Smooth muscle cell (in vitro differentiated cells): ENCODE measurements around the gene ATP13A5. TPM values are rescaled to one million over a fixed set of nuclear protein-coding genes. Genes with fewer than 3 reads are reported as not detected.

Experiments
- DNase-seq: peaks from one replicate; lab custom pipeline; 2025; ENCODE audit not compliant: unreplicated experiment; lab: John Stamatoyannopoulos, UW
- H2AFZ ChIP-seq: fragments of 200-600 bp; sonication (generic); 2 replicates; pipeline ENCODE4 v1.6.0; 2016; ENCODE audit warnings: antibody characterized with exemption, low read depth, mild to moderate bottlenecking
- H3F3A ChIP-seq: fragments of 200-600 bp; sonication (generic); 2 replicates; pipeline ENCODE4 v1.6.0; 2017; ENCODE audit warnings: antibody characterized with exemption, low read depth
- H3K27ac ChIP-seq: fragments of 200-600 bp; sonication (generic); 2 replicates; pipeline ENCODE4 v1.5.1; 2016; ENCODE audit warnings: low read depth, mild to moderate bottlenecking
- H3K27me3 ChIP-seq: fragments of 200-600 bp; sonication (generic); 2 replicates; pipeline ENCODE4 v1.6.1; 2016; ENCODE audit warnings: low read depth, mild to moderate bottlenecking
- H3K36me3 ChIP-seq: fragments of 200-600 bp; sonication (generic); 2 replicates; pipeline ENCODE4 v1.5.1; 2016; ENCODE audit warnings: low read depth
- H3K4me1 ChIP-seq: fragments of 200-600 bp; sonication (generic); 2 replicates; pipeline ENCODE4 v1.5.1; 2016; ENCODE audit warnings: low read depth
- H3K4me2 ChIP-seq: fragments of 200-600 bp; sonication (generic); 2 replicates; pipeline ENCODE4 v1.6.0; 2016; ENCODE audit warnings: mild to moderate bottlenecking
- H3K4me3 ChIP-seq: fragments of 200-600 bp; sonication (generic); 2 replicates; pipeline ENCODE4 v1.5.1; 2016; ENCODE audit warnings: mild to moderate bottlenecking
- H3K79me2 ChIP-seq: fragments of 200-600 bp; sonication (generic); 2 replicates; pipeline ENCODE4 v1.6.0; 2016; ENCODE audit warnings: low read depth, mild to moderate bottlenecking
- H3K9ac ChIP-seq: fragments of 200-600 bp; sonication (generic); 2 replicates; pipeline ENCODE4 v1.6.0; 2016; ENCODE audit warnings: low read depth
- H3K9me3 ChIP-seq: fragments of 200-600 bp; sonication (generic); replicated peaks from 2 replicates; pipeline ENCODE4 v1.5.1; 2016; ENCODE audit warnings: low read depth
- H4K20me1 ChIP-seq: fragments of 200-600 bp; sonication (generic); 2 replicates; pipeline ENCODE4 v1.6.0; 2016; ENCODE audit warnings: low read depth
- WGBS: methylation state at CpG from one replicate; pipeline ENCODE4 v1.1.7; 2016; ENCODE audit warnings: low lambda C conversion rate; 5-methylcytosine and 5-hydroxymethylcytosine counted together
- polyA plus RNA-seq: library from polyadenylated mRNA; unstranded; fragments of >200 nt; fragmentation: Nextera tagmentation; extraction: Ambion mirVana; gene quantifications from 2 replicates; pipeline ENCODE4 v1.2.1, GENCODE V29; 2016
- total RNA-seq: library from RNA; depleted of rRNA; stranded (reverse); fragments of >200 nt; gene quantifications from 2 replicates; pipeline ENCODE4 v1.2.3, GENCODE V29; 2014
- TF ChIP-seq, protein P1 (sequence below): fragments of 200-600 bp; sonication (generic); IDR thresholded peaks from 2 replicates; pipeline ENCODE4 v1.5.1; 2017; ENCODE audit warnings: borderline replicate concordance, mild to moderate bottlenecking, antibody characterized with exemption; ENCODE audit not compliant: insufficient read depth, poor library complexity, severe bottlenecking

The ATP13A5 gene
- total and polyA plus RNA-seq, 2 experiments from 2014 or later: not detected

DNA sequence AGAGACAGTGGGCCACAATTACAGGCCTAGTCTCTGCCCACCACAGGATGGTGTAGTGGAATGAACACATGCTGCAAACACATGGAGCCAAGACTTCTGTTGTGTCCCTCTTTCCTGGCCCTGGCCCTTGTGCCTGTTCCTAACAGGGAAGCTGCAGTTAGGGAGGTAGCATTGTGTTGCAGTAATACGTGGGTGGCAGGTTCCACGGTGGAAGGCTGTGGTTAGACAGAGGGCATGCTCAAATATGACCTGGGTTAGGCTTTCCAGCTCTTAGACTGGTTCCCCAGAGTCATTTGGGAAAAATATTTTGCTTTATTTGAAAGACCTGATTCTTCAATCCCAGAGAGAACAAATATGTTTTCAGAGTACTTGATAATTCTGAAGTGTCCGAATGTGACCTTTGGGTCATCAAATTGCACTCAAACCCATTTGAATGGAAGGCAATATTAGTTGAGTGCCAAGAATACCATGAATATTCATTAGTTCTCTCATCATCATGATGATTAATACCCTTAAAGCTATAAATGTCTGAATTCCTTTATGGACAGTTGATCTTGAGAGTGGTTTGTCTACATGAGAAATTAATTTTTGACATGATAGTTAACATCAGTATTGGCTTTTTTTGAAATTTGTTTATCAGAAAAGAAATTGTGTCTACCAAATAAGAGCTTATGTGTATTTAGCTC, 109.1 kb downstream of the ATP13A5 start:
- TF ChIP-seq, protein P1, sequence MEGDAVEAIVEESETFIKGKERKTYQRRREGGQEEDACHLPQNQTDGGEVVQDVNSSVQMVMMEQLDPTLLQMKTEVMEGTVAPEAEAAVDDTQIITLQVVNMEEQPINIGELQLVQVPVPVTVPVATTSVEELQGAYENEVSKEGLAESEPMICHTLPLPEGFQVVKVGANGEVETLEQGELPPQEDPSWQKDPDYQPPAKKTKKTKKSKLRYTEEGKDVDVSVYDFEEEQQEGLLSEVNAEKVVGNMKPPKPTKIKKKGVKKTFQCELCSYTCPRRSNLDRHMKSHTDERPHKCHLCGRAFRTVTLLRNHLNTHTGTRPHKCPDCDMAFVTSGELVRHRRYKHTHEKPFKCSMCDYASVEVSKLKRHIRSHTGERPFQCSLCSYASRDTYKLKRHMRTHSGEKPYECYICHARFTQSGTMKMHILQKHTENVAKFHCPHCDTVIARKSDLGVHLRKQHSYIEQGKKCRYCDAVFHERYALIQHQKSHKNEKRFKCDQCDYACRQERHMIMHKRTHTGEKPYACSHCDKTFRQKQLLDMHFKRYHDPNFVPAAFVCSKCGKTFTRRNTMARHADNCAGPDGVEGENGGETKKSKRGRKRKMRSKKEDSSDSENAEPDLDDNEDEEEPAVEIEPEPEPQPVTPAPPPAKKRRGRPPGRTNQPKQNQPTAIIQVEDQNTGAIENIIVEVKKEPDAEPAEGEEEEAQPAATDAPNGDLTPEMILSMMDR: no peak
- no peaks in the 10 kb centered on the region for H3K9me3 ChIP-seq
- no peaks in the 10 kb centered on the region for H3K79me2 ChIP-seq
- no peaks in the 10 kb centered on the region for H3K27me3 ChIP-seq
- H3K36me3 ChIP-seq: no peaks in the 10 kb centered on the region
- H3K4me1 ChIP-seq: no peaks in the 10 kb centered on the region
- H2AFZ ChIP-seq: no peak overlapping the region
- H3K4me3 ChIP-seq: no peak overlapping the region
- H3K27ac ChIP-seq: no peak overlapping the region
- H3F3A ChIP-seq: no peaks in the 10 kb centered on the region
- no peak overlapping the region for H3K9ac ChIP-seq
- H4K20me1 ChIP-seq: no peaks in the 10 kb centered on the region
- H3K4me2 ChIP-seq: no peak overlapping the region
- WGBS: 93% methylated on average over 3 of the region's 3 CpGs
- no peak for DNase-seq

GRCh38 chr3:193262707-193263106, 115.8 kb downstream of the ATP13A5 start:
- Histone ChIP-seq H4K20me1 (no peaks in the 10 kb centered on the region), H3K9me3 (no peaks in the 10 kb centered on the region), H3K36me3 (no peaks in the 10 kb centered on the region), H3K4me2 (no peak overlapping the region), H3F3A (no peaks in the 10 kb centered on the region), H3K27me3 (no peaks in the 10 kb centered on the region), H3K4me3 (no peak overlapping the region), H2AFZ (no peak overlapping the region), H3K79me2 (no peaks in the 10 kb centered on the region), H3K27ac (no peak overlapping the region), H3K4me1 (no peaks in the 10 kb centered on the region), H3K9ac (no peak overlapping the region)
- no peak for DNase-seq
- TF ChIP-seq, protein P1: no peak
- WGBS: 94% methylated on average over 5 of the region's 5 CpGs

DNA sequence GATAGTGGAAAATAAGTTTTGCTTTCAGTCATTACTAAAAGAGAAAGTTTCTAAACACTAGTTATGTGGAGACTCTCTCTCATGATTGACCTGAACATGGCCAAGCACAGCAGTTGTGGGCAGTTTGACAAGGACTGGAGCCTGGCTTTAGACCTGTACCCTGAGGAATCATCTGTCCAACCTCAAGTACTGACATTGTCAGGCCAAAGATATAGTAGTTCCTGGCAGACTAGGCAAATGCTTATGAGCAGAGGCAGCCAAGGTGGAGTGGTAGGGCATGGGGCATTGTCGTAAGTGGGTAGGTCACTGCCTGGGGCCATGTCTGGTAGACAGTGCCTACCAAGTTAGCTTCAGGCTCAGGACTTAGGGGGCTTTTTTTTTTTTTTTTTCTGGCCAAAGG, 116.6 kb downstream of the ATP13A5 start:
- H3K4me1 ChIP-seq: no peaks in the 10 kb centered on the region
- no peaks in the 10 kb centered on the region for H3K79me2 ChIP-seq
- H3K9me3 ChIP-seq: no peaks in the 10 kb centered on the region
- H3K27me3 ChIP-seq: no peaks in the 10 kb centered on the region
- DNase-seq: no peak
- H3K4me2 ChIP-seq: no peak overlapping the region
- WGBS: 85% methylated on average over 1 of the region's 1 CpG
- TF ChIP-seq, protein P1: no peak
- no peak overlapping the region for H3K9ac ChIP-seq
- no peak overlapping the region for H3K27ac ChIP-seq
- H2AFZ ChIP-seq: no peak overlapping the region
- no peak overlapping the region for H3K4me3 ChIP-seq
- H3K36me3 ChIP-seq: no peaks in the 10 kb centered on the region
- H3F3A ChIP-seq: no peaks in the 10 kb centered on the region
- no peaks in the 10 kb centered on the region for H4K20me1 ChIP-seq
